Suprapubic skin (tissue), 4 donors: ENCODE measurements around the gene HSPB6. TPM values are rescaled to one million over a fixed set of nuclear protein-coding genes. Genes with fewer than 3 reads are reported as not detected.
"Not testable (repeated sequence)": the region's sequence is repeated elsewhere in the genome, so short reads cannot be mapped to it uniquely, and the experiment has no call there.

Experiments
- DNase-seq, 2 donors: peaks; one replicate each; pipeline ENCODE4 v3.0.0-alpha.2; 2019; ENCODE audit warnings: low spot score in 2 of 2
- H3K27ac ChIP-seq: fragments of 200-600 bp; sonication (generic); one replicate; pipeline ENCODE4 v1.5.1; 2019
- H3K27me3 ChIP-seq: fragments of 200-600 bp; sonication (generic); one replicate; pipeline ENCODE4 v1.5.1; 2019
- H3K36me3 ChIP-seq: fragments of 200-600 bp; sonication (generic); one replicate; pipeline ENCODE4 v1.5.1; 2019
- H3K4me1 ChIP-seq: fragments of 200-600 bp; sonication (generic); one replicate; pipeline ENCODE4 v1.5.1; 2019
- H3K4me3 ChIP-seq: fragments of 200-600 bp; sonication (generic); one replicate; pipeline ENCODE4 v1.5.1; 2019; ENCODE audit warnings: mild to moderate bottlenecking
- H3K9me3 ChIP-seq: fragments of 200-600 bp; sonication (generic); one replicate; pipeline ENCODE4 v1.5.1; 2019
- CTCF ChIP-seq, 2 donors: fragments of 200-600 bp in 1 of 2; fragments of 450-650 bp in 1 of 2; sonication (generic) in 1 of 2; IDR thresholded peaks; one replicate each; pipeline ENCODE4 v1.5.1; 2016 to 2019; ENCODE audit warnings: antibody characterized with exemption in 2 of 2, mild to moderate bottlenecking in 1 of 2, moderate library complexity in 1 of 2
- EP300 ChIP-seq: sonication (generic); formaldehyde crosslinking; IDR thresholded peaks from one replicate; pipeline ENCODE4 v1.6.1; 2017; ENCODE audit warnings: antibody characterized with exemption
- POLR2A ChIP-seq, 2 donors: fragments of 450-650 bp; IDR thresholded peaks; one replicate each; pipeline ENCODE4 v1.6.1; 2017; ENCODE audit warnings: antibody characterized with exemption in 2 of 2, mild to moderate bottlenecking in 2 of 2, moderate library complexity in 2 of 2
- POLR2AphosphoS5 ChIP-seq, 3 donors: sonication (generic); formaldehyde crosslinking; IDR thresholded peaks; one replicate each; pipeline ENCODE4 v1.6.1; 2017; ENCODE audit warnings: antibody characterized with exemption in 3 of 3
- WGBS: methylation state at CpG from one replicate; pipeline ENCODE4 v1.1.5; 2018; 5-methylcytosine and 5-hydroxymethylcytosine counted together
- total RNA-seq, 4 donors: library from RNA; depleted of rRNA; stranded (reverse); fragments of >200 nt; gene quantifications; one replicate each; pipeline ENCODE4 v1.1.0, GENCODE V29; 2016

HSPB6 gene
- total RNA-seq, 4 donors from 2014 or later = 4.1 to 13.4 (median 5.5) TPM

- no peak for DNase-seq
- peaks cover 15% of the 10 kb centered on the region for H3K4me1 ChIP-seq
- no peak overlapping the region for H3K4me3 ChIP-seq
- no peak for TF ChIP-seq EP300
- no peak for TF ChIP-seq POLR2AphosphoS5 (IDR thresholded peaks at IDR 0.05)
- TF ChIP-seq POLR2A (IDR thresholded peaks at IDR 0.05) = no peak
- no peak for TF ChIP-seq CTCF (IDR thresholded peaks at IDR 0.05)
- WGBS = 95% methylated on average over 6 of the region's 18 CpGs
- no peak overlapping the region for H3K27ac ChIP-seq
- no peaks in the 10 kb centered on the region for H3K27me3 ChIP-seq
- H3K9me3 ChIP-seq = no peaks in the 10 kb centered on the region
- H3K36me3 ChIP-seq = peaks cover 99% of the 10 kb centered on the region
These were observed 27.8 kb downstream of the HSPB6 start for GRCh38 chr19:35729021-35729420.

DNA sequence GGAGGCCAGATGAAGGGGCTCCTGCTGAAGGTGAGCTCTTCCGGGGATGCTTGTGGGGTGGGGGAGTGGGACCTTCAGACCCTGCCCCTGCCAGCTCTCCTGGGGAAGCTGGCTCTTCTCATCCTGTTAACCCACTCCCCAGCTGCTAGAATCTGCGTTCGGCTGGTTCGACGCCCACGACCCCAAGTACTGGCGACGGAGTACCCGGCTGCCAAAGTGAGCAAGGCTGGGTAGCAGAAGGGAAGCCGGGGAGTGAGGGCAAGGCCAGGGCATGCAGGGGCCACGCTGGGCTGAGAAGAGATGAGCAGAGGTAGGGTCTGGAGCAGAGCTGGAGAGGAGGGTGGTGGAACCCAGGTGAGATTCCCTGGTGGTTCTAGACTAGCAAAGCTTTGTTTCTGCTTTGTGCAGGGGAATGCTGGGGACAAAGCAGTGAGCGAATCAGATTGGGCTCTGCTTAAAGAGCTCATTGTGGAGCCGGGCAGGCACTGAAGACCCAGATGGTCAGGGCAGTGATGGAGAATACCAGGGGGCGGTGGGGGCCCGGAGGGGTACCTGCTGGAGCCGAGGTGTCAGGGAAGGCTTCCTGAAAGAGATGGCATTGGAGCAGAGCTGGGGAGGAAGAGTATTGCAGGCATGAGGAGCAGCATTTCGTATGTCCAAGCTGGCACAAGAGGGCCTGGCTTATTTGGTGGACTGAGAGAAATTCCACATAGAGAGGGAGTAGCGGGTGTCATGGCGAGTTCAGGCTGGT, 28.7 kb downstream of the HSPB6 start:
- Histone ChIP-seq H3K4me1 (peaks cover 15% of the 10 kb centered on the region), H3K27me3 (no peaks in the 10 kb centered on the region), H3K9me3 (no peaks in the 10 kb centered on the region), H3K36me3 (peaks cover 99% of the 10 kb centered on the region), H3K4me3 (no peak overlapping the region), H3K27ac (no peak overlapping the region)
- TF ChIP-seq EP300 (no peak), POLR2AphosphoS5 (IDR thresholded peaks at IDR 0.05) (no peak), POLR2A (IDR thresholded peaks at IDR 0.05) (no peak)
- 95% methylated on average over 18 of the region's 19 CpGs for WGBS
- DNase-seq = no peak

DNA sequence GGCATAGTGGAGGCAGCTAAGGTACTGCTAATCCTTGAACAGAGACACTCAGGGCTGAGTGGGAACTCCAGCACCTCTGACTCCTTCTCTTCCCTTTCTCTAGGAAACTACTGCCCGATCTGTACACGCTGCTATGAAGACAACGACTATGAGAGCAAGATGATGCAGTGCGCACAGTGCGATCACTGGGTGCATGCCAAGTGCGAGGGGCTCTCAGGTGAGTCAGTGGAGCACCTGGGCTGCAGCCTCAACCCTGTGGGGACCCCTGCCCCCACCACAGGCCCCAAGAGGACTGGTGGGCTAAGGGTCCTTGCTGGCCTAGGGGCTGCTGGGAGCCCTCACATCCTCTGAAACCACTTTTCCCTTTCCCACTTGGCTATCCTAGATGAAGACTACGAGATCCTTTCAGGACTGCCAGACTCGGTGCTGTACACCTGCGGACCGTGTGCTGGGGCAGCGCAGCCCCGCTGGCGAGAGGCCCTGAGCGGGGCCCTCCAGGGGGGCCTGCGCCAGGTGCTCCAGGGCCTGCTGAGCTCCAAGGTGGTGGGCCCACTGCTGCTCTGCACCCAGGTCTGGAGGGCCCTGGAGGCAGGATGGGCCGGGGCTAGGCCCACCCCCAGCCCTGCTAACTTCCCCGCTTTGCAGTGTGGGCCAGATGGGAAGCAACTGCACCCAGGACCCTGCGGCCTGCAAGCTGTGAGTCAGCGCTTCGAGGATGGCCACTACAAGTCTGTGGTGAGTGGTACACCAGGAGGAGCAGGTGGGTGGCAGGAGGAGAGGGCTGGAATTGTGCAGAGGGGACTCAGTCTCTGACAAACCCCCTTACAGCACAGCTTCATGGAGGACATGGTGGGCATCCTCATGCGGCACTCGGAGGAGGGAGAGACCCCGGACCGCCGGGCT, 29.5 kb downstream of the HSPB6 start:
- H3K9me3 ChIP-seq = no peaks in the 10 kb centered on the region
- H3K36me3 ChIP-seq = peaks cover 100% of the 10 kb centered on the region
- no peak overlapping the region for H3K27ac ChIP-seq
- 95% methylated on average over 10 of the region's 25 CpGs for WGBS
- no peak overlapping the region for H3K4me3 ChIP-seq
- peaks cover 13% of the 10 kb centered on the region for H3K4me1 ChIP-seq
- TF ChIP-seq EP300 (no peak), CTCF (IDR thresholded peaks at IDR 0.05) (no peak), POLR2A (IDR thresholded peaks at IDR 0.05) (no peak), POLR2AphosphoS5 (IDR thresholded peaks at IDR 0.05) (no peak)
- DNase-seq = no peak
- H3K27me3 ChIP-seq = no peaks in the 10 kb centered on the region

DNA sequence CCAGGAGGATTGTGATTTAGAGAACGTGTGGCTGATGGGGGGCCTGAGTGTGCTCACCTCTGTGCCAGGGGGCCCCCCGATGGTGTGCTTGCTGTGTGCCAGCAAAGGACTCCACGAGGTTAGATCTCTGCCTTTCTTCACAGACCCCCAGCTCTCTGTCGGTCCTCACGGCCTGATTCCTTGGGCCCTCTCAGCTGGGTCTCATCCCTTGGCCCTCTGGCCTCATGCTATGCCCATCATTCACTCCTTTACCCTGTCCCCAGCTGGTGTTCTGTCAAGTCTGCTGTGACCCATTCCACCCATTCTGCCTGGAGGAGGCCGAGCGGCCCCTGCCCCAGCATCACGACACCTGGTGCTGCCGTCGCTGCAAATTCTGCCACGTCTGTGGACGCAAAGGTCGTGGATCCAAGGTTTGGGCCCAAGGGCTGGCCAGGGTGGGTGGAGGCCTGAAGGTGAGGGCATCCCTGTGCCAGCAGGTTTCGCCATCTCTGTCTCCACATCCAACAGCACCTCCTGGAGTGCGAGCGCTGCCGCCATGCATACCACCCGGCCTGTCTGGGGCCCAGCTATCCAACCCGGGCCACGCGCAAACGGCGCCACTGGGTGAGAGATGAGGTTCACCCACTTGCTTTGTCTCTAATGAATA, 31.5 kb downstream of the HSPB6 start:
- H3K27ac ChIP-seq = no peak overlapping the region
- no peak overlapping the region for H3K4me3 ChIP-seq
- no peaks in the 10 kb centered on the region for H3K27me3 ChIP-seq
- H3K4me1 ChIP-seq = no peaks in the 10 kb centered on the region
- peaks cover 99% of the 10 kb centered on the region for H3K36me3 ChIP-seq
- whole genome bisulfite sequencing = 94% methylated on average over 22 of the region's 23 CpGs
- no peaks in the 10 kb centered on the region for H3K9me3 ChIP-seq
- TF ChIP-seq POLR2AphosphoS5 (IDR thresholded peaks at IDR 0.05) (no peak), EP300 (no peak), CTCF (IDR thresholded peaks at IDR 0.05) (no peak), POLR2A (IDR thresholded peaks at IDR 0.05) (no peak)
- no peak for DNase-seq

- TF ChIP-seq EP300 (no peak), CTCF (IDR thresholded peaks at IDR 0.05) (no peak), POLR2A (IDR thresholded peaks at IDR 0.05) (no peak), POLR2AphosphoS5 (IDR thresholded peaks at IDR 0.05) (no peak)
These were observed 32.3 kb downstream of the HSPB6 start for GRCh38 chr19:35724560-35724959.

DNA sequence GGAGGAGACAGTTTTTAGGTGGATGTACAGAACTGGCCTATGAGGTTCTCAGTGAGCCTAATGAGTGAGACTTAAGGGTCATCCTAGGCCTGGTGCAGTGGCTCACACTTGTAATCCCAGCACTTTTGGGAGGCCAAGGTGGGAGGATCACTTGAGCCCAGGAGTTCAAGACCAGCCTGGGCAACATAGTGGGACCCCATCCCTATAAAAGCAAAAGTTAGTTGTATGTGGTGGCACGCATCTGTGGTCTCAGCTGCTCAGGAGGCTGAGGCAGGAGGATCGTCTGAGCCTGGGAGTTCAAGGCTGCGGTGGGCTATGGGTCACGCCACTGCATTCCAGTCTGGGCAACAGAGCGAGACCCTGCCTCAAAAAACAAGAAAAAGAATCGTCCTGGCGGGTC, 32.7 kb downstream of the HSPB6 start:
- DNase-seq, H3K27me3 ChIP-seq, H3K4me3 ChIP-seq, H3K4me1 ChIP-seq, H3K9me3 ChIP-seq, H3K27ac ChIP-seq: not testable (repeated sequence)
- H3K36me3 ChIP-seq = peaks cover 88% of the 10 kb centered on the region
- WGBS = 95% methylated on average over 7 of the region's 7 CpGs

More at GRCh38 chr19:35724560-35724959, 32.3 kb downstream of the HSPB6 start:
- no peak overlapping the region for H3K4me3 ChIP-seq
- H3K9me3 ChIP-seq = no peaks in the 10 kb centered on the region
- H3K36me3 ChIP-seq = peaks cover 92% of the 10 kb centered on the region
- DNase-seq = no peak
- WGBS = 98% methylated on average over 12 of the region's 12 CpGs
- no peaks in the 10 kb centered on the region for H3K27me3 ChIP-seq
- H3K27ac ChIP-seq = no peak overlapping the region
- peaks cover 5% of the 10 kb centered on the region for H3K4me1 ChIP-seq
